GM23338 (cell line): ENCODE data around the gene ERN2. TPM values are rescaled to one million over a fixed set of nuclear protein-coding genes. Genes with fewer than 3 reads are reported as not detected.

ENCODE experiments used
- ATAC-seq: fragments of 200-7000 bp; cut with Tn5 transposase; 3 replicates; pipeline ENCODE4 v1.9.1; 2020
- DNase-seq: peaks from one replicate; pipeline ENCODE4 v3.0.0-alpha.2; 2015; ENCODE audit warnings: low spot score
- H2AFZ ChIP-seq: fragments of 200-600 bp; sonication (generic); 2 replicates; pipeline ENCODE4 v1.8.0; 2016; ENCODE audit warnings: antibody characterized with exemption, mild to moderate bottlenecking, moderate library complexity
- H3F3A ChIP-seq: fragments of 200-600 bp; sonication (generic); replicated peaks from 2 replicates; pipeline ENCODE4 v1.8.0; 2017; ENCODE audit warnings: antibody characterized with exemption, mixed run types, low read depth
- H3K27ac ChIP-seq: fragments of 200-600 bp; sonication (generic); 2 replicates; pipeline ENCODE4 v1.6.1; 2016; ENCODE audit warnings: low read depth
- H3K27me3 ChIP-seq: fragments of 200-600 bp; sonication (generic); 2 replicates; pipeline ENCODE4 v1.8.0; 2016; ENCODE audit warnings: mild to moderate bottlenecking, mixed run types, moderate library complexity; ENCODE audit not compliant: insufficient read depth
- H3K36me3 ChIP-seq: fragments of 200-600 bp; sonication (generic); 2 replicates; pipeline ENCODE4 v1.8.0; 2016; ENCODE audit warnings: mild to moderate bottlenecking; ENCODE audit not compliant: insufficient read depth
- H3K4me1 ChIP-seq: fragments of 200-600 bp; sonication (generic); 2 replicates; pipeline ENCODE4 v1.8.0; 2016; ENCODE audit warnings: mild to moderate bottlenecking, moderate library complexity; ENCODE audit not compliant: insufficient read depth
- H3K4me2 ChIP-seq: fragments of 200-600 bp; sonication (generic); 2 replicates; pipeline ENCODE4 v1.7.1; 2017; ENCODE audit warnings: mixed run types
- H3K4me3 ChIP-seq: fragments of 200-600 bp; sonication (generic); 2 replicates; pipeline ENCODE4 v1.6.1; 2016; ENCODE audit warnings: mixed run types
- H3K79me2 ChIP-seq: fragments of 200-600 bp; sonication (generic); replicated peaks from 2 replicates; pipeline ENCODE4 v1.8.0; 2017; ENCODE audit warnings: mild to moderate bottlenecking; ENCODE audit not compliant: insufficient read depth
- H3K9me2 ChIP-seq: fragments of 200-600 bp; sonication (generic); 2 replicates; pipeline ENCODE4 v1.8.0; 2017; ENCODE audit not compliant: insufficient read depth
- H4K20me1 ChIP-seq: fragments of 200-600 bp; sonication (generic); replicated peaks from 2 replicates; pipeline ENCODE4 v1.8.0; 2017; ENCODE audit warnings: mild to moderate bottlenecking; ENCODE audit not compliant: insufficient read depth
- H3K27ac Mint-ChIP-seq: 2 replicates; pipeline ENCODE4 v1.8.0; 2020; ENCODE audit warnings: inconsistent platforms, mild to moderate bottlenecking, moderate library complexity, mixed read lengths
- H3K27me3 Mint-ChIP-seq: 3 replicates; pipeline ENCODE4 v1.8.0; 2022; ENCODE audit warnings: low read depth, mild to moderate bottlenecking, moderate library complexity, mixed read lengths, inconsistent platforms; ENCODE audit not compliant: insufficient read depth, poor library complexity
- H3K36me3 Mint-ChIP-seq: 3 replicates; pipeline ENCODE4 v1.8.0; 2021; ENCODE audit warnings: low read depth, mild to moderate bottlenecking, inconsistent platforms, moderate library complexity, mixed read lengths
- H3K4me1 Mint-ChIP-seq: 3 replicates; pipeline ENCODE4 v1.8.0; 2020; ENCODE audit warnings: mild to moderate bottlenecking, inconsistent platforms, mixed read lengths
- H3K4me3 Mint-ChIP-seq: 3 replicates; pipeline ENCODE4 v1.8.0; 2021; ENCODE audit warnings: moderate library complexity, mild to moderate bottlenecking, inconsistent platforms, mixed read lengths
- H3K9me3 Mint-ChIP-seq: 3 replicates; pipeline ENCODE4 v1.8.0; 2020; ENCODE audit warnings: moderate library complexity, mild to moderate bottlenecking, inconsistent platforms, mixed read lengths
- CTCF ChIP-seq, 2 experiments: fragments of 200-600 bp in 1 of 2; sonication (generic) in 1 of 2; conservative IDR thresholded peaks; 2 replicates each; pipeline versions ENCODE4 v1.5.1 to v1.6.1; 2016 to 2017; ENCODE audit warnings: antibody characterized with exemption in 2 of 2, low read depth in 2 of 2, mild to moderate bottlenecking in 2 of 2, moderate library complexity in 1 of 2
- EZH2phosphoT487 ChIP-seq: fragments of 200-600 bp; sonication (generic); IDR thresholded peaks from one replicate; pipeline ENCODE4 v1.8.1; 2018; ENCODE audit warnings: antibody characterized with exemption; ENCODE audit not compliant: unreplicated experiment
- NANOG ChIP-seq: IDR thresholded peaks from 2 replicates; pipeline ENCODE4 v1.6.1; 2016; ENCODE audit warnings: antibody characterized with exemption, borderline replicate concordance
- ZNF462 ChIP-seq: fragments of 250-450 bp; sonication (Bioruptor Pico); IDR thresholded peaks from 2 replicates; pipeline ENCODE4 v1.5.0; 2020; ENCODE audit warnings: mild to moderate bottlenecking, moderate library complexity
- polyA plus RNA-seq: library from polyadenylated mRNA; unstranded; fragments of >200 nt; fragmentation: Nextera tagmentation; extraction: Ambion mirVana; gene quantifications from 2 replicates; pipeline ENCODE4 v1.2.1, GENCODE V29; 2016
- total RNA-seq: library from RNA; depleted of rRNA; stranded (reverse); fragments of >200 nt; shearing (Covaris generic); gene quantifications from 2 replicates; pipeline ENCODE4 v1.2.3, GENCODE V29; 2014
- TF ChIP-seq, protein P1 (sequence below): IDR thresholded peaks from one replicate; pipeline ENCODE4 v1.6.1; 2018; ENCODE audit warnings: antibody characterized with exemption; ENCODE audit not compliant: unreplicated experiment

The ERN2 gene
- total and polyA plus RNA-seq, 2 experiments from 2014 or later = 0.97 to 1.1 TPM

DNA sequence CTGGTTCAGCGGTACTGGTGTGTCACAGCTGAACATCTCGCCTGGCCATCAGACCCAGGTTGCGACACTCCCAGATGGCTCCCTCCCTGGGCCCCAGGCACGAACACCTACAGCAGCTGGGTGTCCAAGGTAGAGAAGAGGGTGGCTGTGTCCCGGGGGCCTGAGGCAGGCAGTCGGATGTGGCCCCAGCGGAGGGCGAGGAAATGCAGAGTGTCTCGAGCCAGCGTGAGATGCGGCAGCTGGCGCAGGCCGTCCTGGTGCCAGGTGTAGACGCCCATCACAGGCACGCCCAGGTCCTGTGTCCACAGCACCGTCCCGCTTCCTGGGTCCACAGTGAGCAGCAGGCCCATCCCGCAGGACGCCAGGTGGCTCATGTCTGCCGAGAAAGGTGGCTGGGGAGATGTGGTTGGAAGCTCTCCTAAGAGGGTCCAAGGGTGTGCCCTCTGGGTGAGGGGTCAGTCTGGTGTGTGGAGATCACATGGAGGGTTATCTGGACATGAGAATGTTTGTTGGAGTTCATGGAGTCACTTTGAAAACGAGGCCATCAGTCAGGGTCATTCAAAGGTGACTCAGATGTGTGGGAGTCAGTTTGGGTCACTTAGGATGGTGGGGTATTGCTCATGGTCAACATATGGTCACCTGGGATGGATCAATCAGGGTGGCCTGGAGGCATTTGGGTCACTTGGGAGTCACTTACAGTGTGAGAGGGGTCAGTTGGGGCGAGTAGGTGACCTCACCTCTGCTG, 8.1 kb downstream of the ERN2 start (continued):
- TF ChIP-seq ZNF462 (CRISPR knock-in tag) (no peak), NANOG (no peak)

GRCh38 chr16:23702951-23703350, 10.1 kb downstream of the ERN2 start:
- Histone ChIP-seq H3K27ac (no peak overlapping the region), H3K4me1 (peaks cover 11% of the 10 kb centered on the region; the same call in 1 of the 2 replicates), H3K4me2 (no peak overlapping the region), H3F3A (0 out of 2 replicates have a peak, but pooled peaks cover 4% of the 10 kb centered on the region), H4K20me1 (no peaks in the 10 kb centered on the region), H2AFZ (no peak overlapping the region), H3K4me3 (no peak overlapping the region), H3K79me2 (no peaks in the 10 kb centered on the region), H3K27me3 (no peaks in the 10 kb centered on the region), H3K36me3 (no peaks in the 10 kb centered on the region), H3K9me2 (no peaks in the 10 kb centered on the region)
- H3K27me3 Mint-ChIP-seq = peaks cover 3% of the 10 kb centered on the region
- ATAC-seq (no peak), DNase-seq (no peak)
- no peak overlapping the region for H3K27ac Mint-ChIP-seq
- peaks cover 9% of the 10 kb centered on the region for H3K4me1 Mint-ChIP-seq
- H3K36me3 Mint-ChIP-seq = peaks cover 5% of the 10 kb centered on the region
- H3K4me3 Mint-ChIP-seq = no peak overlapping the region
- peaks cover 11% of the 10 kb centered on the region for H3K9me3 Mint-ChIP-seq
- TF ChIP-seq, protein P1, sequence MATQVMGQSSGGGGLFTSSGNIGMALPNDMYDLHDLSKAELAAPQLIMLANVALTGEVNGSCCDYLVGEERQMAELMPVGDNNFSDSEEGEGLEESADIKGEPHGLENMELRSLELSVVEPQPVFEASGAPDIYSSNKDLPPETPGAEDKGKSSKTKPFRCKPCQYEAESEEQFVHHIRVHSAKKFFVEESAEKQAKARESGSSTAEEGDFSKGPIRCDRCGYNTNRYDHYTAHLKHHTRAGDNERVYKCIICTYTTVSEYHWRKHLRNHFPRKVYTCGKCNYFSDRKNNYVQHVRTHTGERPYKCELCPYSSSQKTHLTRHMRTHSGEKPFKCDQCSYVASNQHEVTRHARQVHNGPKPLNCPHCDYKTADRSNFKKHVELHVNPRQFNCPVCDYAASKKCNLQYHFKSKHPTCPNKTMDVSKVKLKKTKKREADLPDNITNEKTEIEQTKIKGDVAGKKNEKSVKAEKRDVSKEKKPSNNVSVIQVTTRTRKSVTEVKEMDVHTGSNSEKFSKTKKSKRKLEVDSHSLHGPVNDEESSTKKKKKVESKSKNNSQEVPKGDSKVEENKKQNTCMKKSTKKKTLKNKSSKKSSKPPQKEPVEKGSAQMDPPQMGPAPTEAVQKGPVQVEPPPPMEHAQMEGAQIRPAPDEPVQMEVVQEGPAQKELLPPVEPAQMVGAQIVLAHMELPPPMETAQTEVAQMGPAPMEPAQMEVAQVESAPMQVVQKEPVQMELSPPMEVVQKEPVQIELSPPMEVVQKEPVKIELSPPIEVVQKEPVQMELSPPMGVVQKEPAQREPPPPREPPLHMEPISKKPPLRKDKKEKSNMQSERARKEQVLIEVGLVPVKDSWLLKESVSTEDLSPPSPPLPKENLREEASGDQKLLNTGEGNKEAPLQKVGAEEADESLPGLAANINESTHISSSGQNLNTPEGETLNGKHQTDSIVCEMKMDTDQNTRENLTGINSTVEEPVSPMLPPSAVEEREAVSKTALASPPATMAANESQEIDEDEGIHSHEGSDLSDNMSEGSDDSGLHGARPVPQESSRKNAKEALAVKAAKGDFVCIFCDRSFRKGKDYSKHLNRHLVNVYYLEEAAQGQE = no peak
- TF ChIP-seq EZH2phosphoT487 (no peak), CTCF (conservative IDR thresholded peaks at IDR 0.05; ENCODE audit: low read depth in 2 of 2) (no peak)
